ENCODE data around the gene TTC19. TPM values are rescaled to one million over a fixed set of nuclear protein-coding genes. Genes with fewer than 3 reads are reported as not detected.

The TTC19 gene
- total RNA-seq, 1 donor from 2014 or later, result 21.4 TPM

- Histone ChIP-seq H3K36me3 (peaks cover 69% of the 10 kb centered on the region), H3K4me3 (no peak overlapping the region), H3K27me3 (ENCODE audit: low read depth) (no peaks in the 10 kb centered on the region), H3K27ac (replicated peaks) (peak overlapping the region; percentile 71), H3K4me1 (peaks cover 70% of the 10 kb centered on the region), H3K9me3 (replicated peaks) (peaks cover 4% of the 10 kb centered on the region)
- no peak for DNase-seq
- TF ChIP-seq CTCF (IDR thresholded peaks at IDR 0.05; ENCODE audit: borderline replicate concordance), result no peak
- intact Hi-C loops (cut with micrococcal nuclease), result no loop called here
Measured at GRCh38 chr17:16002708-16003260, 3.2 kb downstream of the TTC19 start.

GRCh38 chr17:16003841-16004240, 4.2 kb downstream of the TTC19 start:
- H3K36me3 ChIP-seq, result peaks cover 80% of the 10 kb centered on the region
- H3K9me3 ChIP-seq (replicated peaks), result peaks cover 4% of the 10 kb centered on the region
- H3K27me3 ChIP-seq (ENCODE audit: low read depth), result no peaks in the 10 kb centered on the region
- TF ChIP-seq CTCF (IDR thresholded peaks at IDR 0.05; ENCODE audit: borderline replicate concordance), result no peak
- H3K4me1 ChIP-seq, result peaks cover 60% of the 10 kb centered on the region
- no peak overlapping the region for H3K4me3 ChIP-seq
- no peak for DNase-seq
- intact Hi-C loops (cut with micrococcal nuclease), result no loop called here
- peak overlapping the region; percentile 71 for H3K27ac ChIP-seq (replicated peaks)

- peak overlapping the region; percentile 71 for H3K27ac ChIP-seq (replicated peaks)
- peaks cover 53% of the 10 kb centered on the region for H3K4me1 ChIP-seq
- DNase-seq, result no peak
- H3K27me3 ChIP-seq (ENCODE audit: low read depth), result no peaks in the 10 kb centered on the region
- H3K4me3 ChIP-seq, result no peak overlapping the region
- H3K9me3 ChIP-seq (replicated peaks), result peaks cover 4% of the 10 kb centered on the region
- TF ChIP-seq CTCF (IDR thresholded peaks at IDR 0.05; ENCODE audit: borderline replicate concordance), result no peak
- H3K36me3 ChIP-seq, result peaks cover 93% of the 10 kb centered on the region
- intact Hi-C loops (cut with micrococcal nuclease), result no loop called here
Measured at GRCh38 chr17:16005636-16006035, 6.0 kb downstream of the TTC19 start.

GRCh38 chr17:16007439-16007838, 7.8 kb downstream of the TTC19 start:
- Histone ChIP-seq H3K27me3 (ENCODE audit: low read depth) (no peaks in the 10 kb centered on the region), H3K27ac (replicated peaks) (no peak overlapping the region), H3K4me1 (peaks cover 53% of the 10 kb centered on the region), H3K4me3 (no peak overlapping the region), H3K9me3 (replicated peaks) (no peaks in the 10 kb centered on the region), H3K36me3 (peaks cover 92% of the 10 kb centered on the region)
- intact Hi-C loops (cut with micrococcal nuclease), result no loop called here
- no peak for TF ChIP-seq CTCF (IDR thresholded peaks at IDR 0.05; ENCODE audit: borderline replicate concordance)
- no peak for DNase-seq

- no peak for DNase-seq
- Histone ChIP-seq H3K27ac (replicated peaks) (peak overlapping the region; percentile 61), H3K4me1 (peaks cover 53% of the 10 kb centered on the region), H3K4me3 (no peak overlapping the region), H3K36me3 (peaks cover 67% of the 10 kb centered on the region), H3K9me3 (replicated peaks) (no peaks in the 10 kb centered on the region), H3K27me3 (ENCODE audit: low read depth) (no peaks in the 10 kb centered on the region)
- TF ChIP-seq CTCF (IDR thresholded peaks at IDR 0.05; ENCODE audit: borderline replicate concordance), result peak; percentile 55
- intact Hi-C loops (cut with micrococcal nuclease), result no loop called here
Measured at GRCh38 chr17:16013943-16014407, 14.4 kb downstream of the TTC19 start.
